NCI-H748 (cell line): ENCODE results near the gene CMIP.

Experiments
- DNase-seq: peaks from one replicate; lab custom pipeline; 2025; ENCODE audit not compliant: unreplicated experiment; lab: John Stamatoyannopoulos, UW

The CMIP gene

DNA sequence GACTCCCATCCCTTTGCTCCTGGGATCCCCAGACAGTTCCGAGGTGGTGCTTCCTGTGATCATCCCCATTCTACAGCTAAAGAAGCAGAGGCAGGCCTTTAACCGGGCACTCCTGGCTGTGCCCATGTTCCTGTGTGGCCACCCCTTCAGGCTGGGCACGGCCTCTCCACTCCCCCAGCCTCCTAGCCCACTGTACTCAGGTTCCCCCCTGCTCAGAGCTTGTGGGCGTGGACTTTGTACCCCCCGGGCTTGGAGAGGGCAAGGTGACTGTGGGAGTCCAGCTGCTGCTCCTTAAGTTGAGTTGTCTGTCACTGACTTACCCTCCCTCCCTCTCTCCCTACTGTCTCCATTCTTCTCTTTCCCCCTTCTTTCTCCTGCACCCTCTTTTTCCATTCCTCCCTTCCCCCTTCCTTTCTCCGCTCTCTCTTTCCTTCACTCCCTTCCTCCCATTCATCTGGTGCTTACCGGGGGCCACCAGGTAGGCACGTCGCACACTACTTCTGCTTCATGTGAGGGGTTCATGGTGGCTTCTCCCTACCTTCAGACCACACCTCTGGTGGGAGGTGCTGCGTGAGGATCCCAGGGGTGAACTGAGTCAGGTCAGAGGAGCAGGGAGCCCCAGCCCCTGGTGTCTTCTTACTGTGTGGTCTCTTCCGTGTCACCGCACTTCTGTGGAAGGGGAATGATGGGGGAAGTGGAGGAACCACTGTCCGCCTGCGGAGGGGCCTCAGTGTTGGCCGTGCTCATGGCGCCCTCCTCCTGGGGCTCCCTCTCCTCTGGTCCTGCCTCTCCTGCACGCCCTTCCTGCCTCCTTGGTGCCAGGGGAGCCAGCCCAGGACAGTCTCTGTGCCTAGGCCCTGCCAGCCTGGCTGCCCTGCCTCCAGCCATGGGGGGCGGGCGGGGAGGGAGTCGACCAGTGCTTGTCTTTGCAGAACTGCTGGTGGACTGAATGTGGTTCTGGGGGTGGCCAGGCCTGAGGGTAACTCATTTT is 29.7 kb downstream of the CMIP start:
- no peak for DNase-seq

DNA sequence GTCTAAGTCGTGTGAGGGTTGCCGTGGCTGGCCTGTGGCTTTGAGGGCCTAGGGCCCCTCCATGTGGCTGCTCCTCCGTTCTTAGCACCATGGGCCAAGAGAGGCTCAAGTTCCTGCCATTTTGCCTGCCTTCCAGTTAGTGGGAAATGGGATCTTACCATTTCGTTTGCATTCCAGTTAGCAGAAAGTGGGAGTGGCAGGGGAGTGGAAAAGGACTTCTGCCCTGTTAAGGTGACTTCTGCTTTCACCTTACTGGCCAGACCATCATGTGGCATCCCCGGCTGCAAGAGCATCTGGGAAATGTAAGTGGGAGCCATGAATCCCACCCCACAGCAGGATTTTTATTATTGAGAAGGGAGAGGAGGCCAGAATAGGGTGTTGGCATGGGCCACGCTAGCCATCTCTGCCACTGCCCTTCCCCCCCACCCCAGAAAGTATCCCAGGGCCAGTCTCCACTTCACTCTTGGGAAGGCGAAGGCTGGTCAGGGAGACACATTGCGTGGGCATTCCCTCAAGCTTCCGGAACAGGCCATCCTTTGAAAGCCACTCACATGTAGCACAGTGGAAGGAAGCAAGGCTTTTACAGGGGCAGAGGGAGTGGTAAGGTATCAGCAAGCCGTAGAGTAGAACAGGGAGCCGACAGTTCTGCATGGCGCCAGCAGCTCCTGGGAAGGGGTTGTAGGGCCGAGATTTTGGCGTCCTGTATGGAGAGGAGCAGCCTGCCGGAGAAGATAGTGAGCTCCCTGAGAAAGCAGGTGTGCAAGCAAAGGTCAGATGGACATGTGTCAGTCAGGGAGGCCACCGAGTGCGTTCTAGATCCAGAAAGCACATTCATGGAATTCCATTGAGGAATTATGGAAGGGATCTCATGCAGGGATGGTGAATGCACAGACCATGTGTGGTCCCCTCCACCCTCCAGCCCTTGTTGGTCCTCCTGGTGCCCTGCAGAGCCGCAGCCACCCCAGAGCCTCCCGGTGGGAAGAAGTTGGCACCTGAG is 33.4 kb downstream of the CMIP start:
- no peak for DNase-seq

DNA sequence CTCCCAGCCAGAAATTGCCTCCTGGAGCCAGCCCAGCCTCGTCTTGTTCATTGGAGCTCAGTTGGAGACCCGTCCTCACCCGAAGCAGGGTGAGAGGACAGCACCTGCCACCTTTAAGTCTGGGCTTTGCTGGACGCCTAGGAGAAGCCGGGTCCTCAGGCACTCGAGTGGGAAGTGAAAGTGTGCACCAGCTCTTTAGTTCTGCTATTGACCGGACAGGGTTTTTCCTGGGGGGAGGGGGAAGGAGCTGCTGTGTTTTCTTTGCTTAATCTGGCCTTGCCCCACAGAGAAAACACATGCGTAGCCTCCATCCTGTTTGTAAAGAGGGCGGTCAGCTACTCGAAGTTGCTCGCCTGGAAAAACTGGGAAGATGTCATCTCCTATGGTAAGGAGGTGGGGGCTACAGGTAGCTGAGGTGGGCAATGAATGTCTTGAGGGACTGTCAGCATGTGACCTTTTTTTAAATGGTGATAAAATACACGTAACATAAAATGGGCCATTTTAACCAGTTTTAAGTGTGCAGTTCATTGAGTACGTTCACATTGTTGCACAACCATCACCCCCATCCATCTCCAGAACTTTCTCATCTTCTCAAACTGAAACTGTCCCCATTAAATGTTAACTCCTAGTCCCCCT is 34.4 kb downstream of the CMIP start:
- DNase-seq: no peak

DNA sequence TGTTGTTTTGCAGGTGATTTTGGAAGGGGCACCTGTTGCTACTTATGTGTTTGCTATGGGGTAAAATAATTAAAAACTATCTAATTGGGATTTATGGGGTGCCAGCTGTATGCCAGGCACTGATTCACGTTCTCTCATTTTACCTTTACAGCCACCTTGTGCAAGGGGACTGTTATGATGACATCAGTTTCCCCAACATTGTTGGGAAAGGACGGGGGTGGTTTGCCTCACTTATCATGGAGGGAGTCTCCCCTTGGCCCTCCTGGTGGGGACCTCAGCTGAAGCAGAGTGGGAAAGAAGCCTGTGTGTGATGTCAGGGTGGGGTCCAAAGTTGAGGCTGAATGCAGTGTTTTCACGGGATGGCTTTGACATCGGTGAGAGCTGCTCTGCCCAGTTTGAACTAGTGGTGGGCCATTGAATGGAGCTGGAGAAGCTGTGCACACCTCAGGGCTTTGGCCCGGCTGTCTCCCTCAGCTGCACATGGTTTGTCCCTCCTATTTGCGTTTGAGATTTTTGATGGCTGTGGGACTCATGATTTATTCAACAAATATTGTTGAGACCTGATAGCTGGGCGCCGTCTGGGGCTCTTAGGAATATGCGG is 36.1 kb downstream of the CMIP start:
- DNase-seq: no peak

DNA sequence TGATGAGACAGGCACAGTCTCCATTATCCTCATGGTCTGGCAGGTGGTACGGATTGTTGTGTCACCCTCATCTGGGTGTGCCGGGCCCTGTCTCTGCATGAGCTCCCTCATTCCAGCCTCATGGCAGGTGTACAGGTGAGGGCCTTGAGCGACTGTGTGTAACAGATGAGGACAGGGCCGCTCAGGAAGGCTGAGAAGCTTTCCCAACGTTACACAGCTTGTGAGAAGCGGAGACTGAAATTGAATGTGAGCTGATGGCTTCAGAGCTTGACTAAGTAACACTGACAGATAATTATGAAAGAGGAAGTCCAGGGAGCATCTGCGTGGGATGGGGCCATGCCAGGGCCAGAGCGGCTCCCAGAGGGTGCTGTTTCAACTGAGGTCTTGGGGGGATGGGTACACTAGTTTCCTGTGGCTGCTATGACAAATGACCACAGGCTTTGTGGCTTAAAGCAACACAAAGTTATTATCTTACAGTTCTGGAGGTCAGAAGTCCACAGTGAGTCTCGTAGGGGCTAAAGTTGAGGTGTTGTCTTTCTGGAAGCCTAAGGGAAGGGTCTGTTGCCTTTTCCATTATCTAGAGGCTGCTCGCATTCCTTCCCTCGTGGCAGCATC is 36.7 kb downstream of the CMIP start:
- DNase-seq: peak; percentile 12

DNA sequence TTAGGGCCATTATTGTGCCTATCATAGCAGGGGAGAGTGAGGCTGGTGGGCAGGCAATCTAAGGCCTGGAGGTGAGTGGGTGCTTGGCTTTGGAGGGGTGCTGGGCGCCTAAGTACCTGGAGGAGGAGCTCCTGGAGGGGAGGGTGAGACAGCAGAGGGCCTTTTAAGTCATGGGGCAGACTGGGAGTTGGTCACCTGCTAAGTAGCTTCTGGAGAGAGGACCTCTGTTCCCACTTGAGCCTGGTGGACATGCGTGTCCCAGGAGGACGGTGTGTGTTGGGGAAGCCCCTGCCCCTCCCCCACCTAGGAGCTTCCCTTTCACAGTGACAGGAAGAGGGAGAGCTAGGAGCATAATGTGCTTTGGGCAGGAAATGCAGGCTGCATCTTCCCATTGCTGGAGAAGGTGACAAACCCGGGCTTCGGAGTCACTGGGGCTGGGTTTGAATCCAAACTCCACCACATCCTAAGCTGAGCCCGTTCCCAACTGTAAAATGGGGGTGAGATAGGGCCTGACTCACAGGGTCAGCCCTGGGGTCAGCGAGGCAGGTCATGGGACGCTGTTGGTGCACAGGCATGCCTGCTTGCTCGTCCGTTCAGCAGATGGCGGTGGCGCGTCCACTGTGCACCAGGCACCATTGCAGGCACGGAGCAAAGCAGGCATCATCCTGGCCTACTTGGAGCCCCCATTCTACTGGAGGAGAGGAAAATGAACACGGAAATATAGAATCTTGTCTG is 37.9 kb downstream of the CMIP start:
- no peak for DNase-seq

DNA sequence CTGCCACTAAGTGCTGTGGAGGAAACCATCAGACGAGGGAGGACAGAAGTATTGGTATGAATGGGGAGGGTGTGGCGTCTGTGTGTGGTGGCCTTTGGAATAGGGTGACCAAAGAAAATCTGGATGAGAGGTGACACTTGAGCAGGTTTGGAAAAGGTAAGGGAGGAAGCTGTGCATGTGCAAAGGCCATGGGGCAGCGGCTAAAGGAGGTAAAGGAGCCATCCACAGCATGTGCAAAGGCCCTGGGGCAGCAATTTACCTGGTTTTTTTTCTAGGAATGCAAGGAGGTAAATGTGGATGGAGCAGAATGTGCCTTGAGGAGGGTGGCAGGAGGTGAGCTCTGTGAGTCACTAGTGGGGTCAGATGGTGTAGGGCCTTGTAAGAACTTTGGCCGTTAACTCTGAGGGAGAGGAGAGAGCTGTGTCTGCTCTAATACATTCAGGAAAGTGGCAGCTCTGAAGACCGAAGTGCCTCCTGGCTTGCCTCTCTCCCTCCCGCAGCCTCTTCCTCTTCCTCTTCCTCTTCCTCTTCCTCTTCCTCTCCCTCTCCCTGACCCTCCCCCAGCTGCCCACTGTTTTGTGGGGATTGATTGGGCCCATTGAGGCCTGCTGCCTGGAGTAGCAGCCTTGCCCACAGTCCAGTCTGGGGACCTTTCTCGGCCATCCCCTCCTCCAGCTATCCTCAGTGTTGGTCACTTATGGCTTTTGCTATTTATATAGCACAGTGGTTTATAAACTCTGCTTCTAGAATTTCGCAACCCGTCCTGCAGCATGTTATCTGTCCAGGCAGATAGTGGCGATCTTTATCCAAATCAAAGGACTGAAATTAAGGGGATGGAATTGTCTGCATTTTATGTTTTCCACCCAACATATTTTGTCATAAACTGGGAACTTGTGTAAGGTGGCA is 38.7 kb downstream of the CMIP start:
- DNase-seq: no peak

DNA sequence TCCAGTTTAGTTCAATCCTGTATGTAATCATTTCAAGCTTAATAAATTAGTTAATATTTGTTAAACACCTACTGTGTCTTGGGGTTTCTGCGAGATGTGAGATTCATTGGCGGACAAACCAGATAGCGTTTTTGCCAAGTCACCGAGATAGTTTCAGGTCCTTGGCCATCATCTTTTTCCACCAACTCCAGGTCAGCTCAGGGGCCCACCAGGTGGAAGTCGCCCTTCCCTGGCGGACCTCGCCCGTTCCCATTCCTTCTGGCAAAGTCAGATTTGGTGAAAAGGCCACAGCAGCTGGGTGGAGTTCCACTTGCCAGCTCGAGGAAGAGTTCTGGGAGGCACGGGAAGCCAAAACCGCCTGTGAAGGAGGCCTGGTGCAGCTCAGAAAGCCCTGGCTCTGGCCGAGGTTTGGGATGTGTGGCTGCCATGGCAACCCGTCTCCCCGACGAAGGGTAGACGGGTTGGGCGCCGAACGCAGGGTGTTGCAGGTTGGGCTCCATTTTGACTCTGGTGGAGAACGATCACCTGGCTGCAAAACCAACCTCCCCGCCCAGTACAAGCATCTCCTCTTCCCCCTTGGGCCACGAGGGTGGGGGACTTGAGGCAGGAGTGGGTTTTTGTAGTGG is 39.5 kb downstream of the CMIP start:
- DNase-seq: no peak

DNA sequence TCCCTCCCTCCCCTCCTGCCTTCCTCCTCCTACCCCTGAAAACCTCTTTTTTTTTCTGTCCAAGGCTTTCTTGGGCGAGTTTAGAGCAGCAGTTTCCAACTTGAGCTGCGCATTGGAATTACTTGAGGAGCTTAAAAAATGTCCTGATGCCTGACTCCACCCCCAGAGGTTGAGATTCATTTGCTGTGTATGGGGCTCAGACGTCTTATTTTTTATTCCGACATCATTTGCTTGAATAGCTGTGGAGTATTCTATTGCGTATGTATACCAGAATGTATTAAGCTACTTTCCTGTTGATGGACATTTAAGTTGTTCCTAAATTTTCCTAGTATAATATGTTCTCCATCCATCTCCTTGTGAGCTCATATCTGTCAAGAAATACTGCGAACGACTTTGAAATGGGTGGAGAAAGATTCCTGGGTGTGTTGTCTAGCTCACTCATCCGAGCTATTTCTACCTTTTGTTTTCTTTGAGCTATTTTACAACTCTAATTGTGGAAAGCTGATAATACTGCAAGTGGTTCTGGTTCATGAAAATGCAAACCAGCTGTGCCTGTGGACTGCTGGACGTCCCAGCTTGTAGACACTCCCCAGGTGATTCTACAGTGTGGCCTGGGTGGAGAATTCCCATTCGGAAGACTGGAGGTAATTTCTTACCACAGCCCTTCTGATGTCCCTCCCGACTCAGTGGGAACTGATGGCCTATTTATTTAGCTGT is 40.5 kb downstream of the CMIP start:
- no peak for DNase-seq

DNA sequence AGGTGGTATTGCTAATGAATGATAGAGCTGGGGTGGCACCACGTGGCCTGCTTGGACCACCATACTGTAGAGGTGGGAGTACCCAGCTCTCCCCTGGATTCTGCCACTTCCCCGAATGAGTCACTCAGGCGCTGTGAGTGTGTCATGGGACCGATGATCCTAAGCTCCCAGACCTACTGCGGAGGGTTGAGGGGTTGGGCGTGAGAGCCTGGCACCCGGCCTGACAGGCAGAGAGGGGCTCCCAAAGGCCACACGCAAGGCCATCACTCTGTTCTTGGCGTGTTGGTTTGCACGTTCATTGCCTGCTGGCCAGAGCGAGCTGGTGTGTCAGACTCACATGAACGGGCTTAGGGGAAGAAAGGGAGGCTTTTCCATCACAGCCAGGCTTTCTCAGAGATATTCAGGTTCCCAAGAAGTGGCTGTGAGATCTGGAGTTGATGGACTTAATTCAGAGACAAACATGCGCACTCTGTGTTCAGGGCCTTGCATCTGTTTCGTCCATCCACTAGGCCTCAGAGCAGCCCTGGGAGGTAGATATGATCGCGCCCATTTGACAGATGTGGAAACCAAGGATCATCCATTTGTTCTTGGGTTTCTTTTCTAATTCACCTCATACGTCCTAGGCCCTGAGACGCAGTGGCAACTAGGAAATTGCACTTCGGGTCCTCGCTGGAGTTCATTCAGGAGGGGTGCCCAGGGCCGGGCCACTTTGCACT is 41.4 kb downstream of the CMIP start:
- no peak for DNase-seq

DNA sequence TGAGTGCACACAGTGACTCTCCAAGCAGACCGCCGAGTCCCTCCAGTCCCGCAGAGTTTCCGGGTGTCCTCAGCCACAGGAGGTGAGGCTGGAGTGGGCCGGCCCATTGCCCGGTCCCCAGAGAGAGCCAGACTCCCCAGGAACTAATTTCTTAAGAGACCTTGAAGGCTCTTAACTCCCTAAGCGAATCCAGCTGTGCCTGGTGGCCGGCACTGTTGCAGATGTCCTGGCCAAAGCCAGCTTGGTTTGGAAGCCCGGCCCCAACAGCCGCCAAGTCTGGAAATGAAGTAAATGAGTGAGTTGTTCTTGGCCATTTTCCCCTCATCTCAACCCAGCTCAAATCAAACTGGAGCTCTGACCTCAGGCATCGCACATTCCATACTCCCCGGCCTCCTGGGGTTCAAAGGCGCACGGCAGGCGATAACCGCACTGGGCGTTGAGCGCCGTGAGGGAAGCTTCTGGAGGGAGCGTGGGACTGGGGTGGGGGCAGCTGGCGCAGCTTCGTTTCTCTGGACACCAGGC is 42.0 kb downstream of the CMIP start:
- DNase-seq: no peak

DNA sequence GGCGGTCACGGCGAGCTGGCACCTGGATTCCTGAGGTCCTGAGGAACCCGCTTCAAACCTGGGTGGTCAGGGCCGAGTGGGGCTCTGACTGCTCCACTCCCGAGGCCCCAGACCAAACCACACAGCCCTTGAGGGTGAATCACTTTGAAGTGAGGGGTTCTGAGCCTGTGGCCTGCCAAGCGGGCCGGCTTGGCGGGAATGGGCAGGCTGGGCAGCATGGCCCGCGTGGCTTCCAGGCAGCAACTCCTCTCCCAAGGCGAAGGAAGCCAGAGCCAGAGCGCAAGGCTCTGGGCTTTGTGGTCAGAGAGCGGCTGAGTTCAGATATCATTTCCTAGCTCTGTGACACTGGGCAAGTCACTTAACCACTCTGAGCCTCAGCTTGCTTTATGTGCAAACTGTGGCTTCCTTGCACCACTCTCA is 42.7 kb downstream of the CMIP start:
- no peak for DNase-seq

DNA sequence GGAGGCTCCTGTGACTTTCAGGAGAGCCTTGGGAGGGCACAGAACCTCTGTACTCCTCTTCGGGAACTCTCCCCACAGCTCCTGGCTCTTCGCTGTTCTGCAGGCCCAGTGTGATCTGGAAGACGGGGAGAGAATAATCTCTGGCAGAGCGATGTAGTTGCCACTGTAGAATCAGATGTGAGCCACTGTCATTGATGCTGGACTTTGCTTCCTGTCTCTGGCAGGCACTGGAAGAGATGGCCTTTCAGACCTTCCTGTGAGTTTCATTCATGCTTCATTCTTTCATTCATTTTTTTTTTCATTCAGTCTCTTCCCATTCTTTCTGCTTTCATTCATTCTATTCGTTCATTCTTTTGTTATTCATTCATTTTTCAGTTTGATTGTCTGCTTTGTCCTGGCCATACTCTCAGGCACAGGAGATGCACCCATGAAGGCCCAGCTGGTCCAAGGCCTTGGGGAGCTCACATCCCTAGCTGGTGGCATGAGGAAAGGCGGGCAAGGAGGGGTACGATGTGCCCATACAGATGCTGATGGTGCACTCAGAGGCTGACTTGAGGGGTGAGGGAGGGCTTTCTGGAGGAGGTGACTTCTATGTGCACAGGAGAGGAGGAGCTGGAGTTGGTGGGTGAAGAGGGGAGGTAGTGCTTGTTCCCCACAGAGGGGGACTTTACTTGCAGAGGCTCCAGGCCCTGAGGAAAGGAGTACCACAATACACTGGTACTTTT is 44.2 kb downstream of the CMIP start:
- no peak for DNase-seq

DNA sequence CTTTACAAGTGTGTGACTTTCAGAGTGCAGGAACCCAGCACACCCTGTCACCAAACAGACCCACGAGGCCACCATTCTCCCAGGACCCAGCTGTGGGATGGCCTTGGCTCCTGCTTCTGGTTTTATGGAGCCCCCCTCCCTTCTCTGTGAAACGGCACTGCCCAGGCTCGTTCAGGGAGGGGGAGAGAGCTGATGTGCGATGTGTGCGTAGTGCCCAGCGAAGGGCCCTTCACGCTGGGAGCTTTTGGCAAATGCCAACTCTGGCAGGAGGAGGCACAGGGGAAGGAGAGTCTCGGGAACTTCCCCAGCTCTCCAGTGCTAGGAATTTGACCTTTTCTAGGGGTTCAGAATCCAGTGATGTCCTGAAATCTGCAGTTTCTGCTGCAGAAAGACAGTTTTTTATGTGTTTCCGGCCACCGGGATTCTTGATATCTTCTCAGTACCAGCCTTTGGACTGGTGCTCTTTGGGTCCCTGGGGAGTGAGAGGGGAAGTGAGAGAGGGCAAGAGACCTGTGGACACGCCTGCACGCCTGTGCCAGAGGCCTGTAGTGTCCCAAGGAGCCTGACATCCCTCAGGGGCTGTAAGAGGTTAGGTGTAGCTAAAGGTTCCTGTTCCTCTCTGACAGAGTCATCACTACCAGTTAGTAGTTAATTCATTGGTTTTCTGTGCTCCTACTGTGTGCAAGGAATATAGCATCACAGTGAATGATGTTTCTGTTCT is 45.1 kb downstream of the CMIP start:
- DNase-seq: no peak

DNA sequence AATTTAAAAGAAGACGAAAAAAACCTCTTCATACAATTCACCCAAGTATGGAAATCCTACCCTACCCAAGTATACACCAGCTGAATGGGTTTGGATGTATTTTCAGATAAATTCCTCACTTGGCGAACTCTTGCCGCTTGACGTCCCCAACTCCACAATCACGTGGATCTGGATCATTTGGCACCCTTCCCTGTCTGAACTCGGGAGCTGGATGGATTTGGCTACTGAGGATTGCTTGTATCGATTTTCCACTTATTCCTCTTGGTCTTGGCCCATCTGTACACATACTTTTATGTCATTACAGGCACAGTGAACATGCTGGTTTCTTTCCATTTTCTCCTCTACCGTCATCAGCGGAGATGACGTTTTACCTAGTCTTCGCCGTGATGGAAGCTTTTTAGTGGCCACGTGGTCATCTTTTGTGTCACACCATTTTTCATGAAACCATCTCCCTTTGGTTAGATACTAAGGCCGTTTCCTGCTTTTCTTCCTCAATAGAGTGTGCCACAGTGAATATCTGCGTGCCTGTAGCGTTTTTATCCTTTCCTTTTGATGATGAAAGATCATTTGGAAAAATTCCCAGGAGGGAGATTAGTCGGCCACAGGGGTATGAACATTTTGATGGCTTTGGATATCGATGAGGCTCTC is 47.1 kb downstream of the CMIP start:
- DNase-seq: no peak
